NCI-H2029 treated with DMSO at 0.1 percent for 48 hours (cell line): ENCODE results near the gene VPS51.
"Not testable (repeated sequence)": the region's sequence is repeated elsewhere in the genome, so short reads cannot be mapped to it uniquely, and the experiment has no call there.

Source experiments
- DNase-seq: peaks from one replicate; lab custom pipeline; 2025; lab: John Stamatoyannopoulos, UW

VPS51 gene

GRCh38 chr11:65134952-65135632 is 39.1 kb downstream of the VPS51 start:
- peak; percentile 97 for DNase-seq

DNA sequence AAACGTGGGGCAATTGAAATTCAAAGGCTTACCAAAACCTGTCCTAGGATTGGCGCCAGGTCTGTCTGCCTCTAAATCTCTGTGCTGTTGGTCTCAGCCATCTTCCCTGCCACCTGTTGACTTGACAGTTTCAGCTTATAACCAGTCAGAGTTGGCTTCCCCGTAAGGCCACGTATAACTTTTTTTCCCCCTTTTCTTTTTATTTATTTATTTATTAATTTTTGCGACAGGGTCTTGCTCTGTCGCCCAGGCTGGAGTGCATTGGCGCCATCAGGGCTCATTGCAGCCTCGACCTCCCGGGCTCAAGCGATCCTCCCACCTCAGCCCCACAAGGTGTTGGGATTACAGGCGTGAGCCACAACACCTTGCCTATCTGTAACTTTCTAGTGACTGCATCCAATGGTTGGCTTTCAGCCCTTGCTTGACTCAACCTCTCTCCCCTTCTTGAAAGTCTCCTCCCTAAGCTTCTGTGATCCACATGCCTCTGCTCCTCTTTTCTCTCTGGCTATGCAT is 39.7 kb downstream of the VPS51 start:
- no peak for DNase-seq

GRCh38 chr11:65136515-65137096 is 40.6 kb downstream of the VPS51 start:
- no peak for DNase-seq

- DNase-seq, result no peak
Measured at GRCh38 chr11:65141896-65142494, 46.0 kb downstream of the VPS51 start.

- DNase-seq, result no peak
Measured at GRCh38 chr11:65147352-65148075, 51.5 kb downstream of the VPS51 start.

GRCh38 chr11:65148657-65149056 is 52.6 kb downstream of the VPS51 start:
- DNase-seq, result no peak

- not testable (repeated sequence) for DNase-seq
Measured at GRCh38 chr11:65150131-65150508, 54.1 kb downstream of the VPS51 start.

- peak; percentile 82 for DNase-seq
Measured at GRCh38 chr11:65150509-65151299, 54.7 kb downstream of the VPS51 start.

GRCh38 chr11:65151331-65151899 is 55.4 kb downstream of the VPS51 start:
- DNase-seq, result no peak

DNA sequence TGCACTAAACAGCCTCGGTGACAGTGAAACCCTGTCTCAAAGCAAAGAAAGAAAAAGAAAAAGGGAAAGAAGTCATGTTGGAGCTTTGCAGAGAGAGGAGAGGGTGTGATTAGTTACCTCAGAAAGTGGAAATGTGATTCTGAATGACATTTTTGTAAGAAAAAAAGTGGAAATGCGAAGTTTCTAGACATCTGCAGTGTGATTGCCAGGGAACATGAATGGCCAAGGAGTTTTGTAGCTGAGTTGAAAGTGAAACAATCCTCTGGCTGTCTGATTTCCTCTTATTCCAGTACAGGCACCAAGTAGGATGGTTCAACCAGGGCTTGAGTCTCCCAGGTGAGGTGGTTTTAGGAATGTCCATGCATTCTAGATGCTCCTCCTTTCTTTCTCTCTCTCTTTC is 56.1 kb downstream of the VPS51 start:
- no peak for DNase-seq

- DNase-seq, result no peak
Measured at GRCh38 chr11:65156256-65156655, 60.2 kb downstream of the VPS51 start.

- DNase-seq, result no peak
Measured at GRCh38 chr11:65156926-65157325, 60.9 kb downstream of the VPS51 start.

- DNase-seq, result no peak
Measured at GRCh38 chr11:65157336-65157735, 61.3 kb downstream of the VPS51 start.

DNA sequence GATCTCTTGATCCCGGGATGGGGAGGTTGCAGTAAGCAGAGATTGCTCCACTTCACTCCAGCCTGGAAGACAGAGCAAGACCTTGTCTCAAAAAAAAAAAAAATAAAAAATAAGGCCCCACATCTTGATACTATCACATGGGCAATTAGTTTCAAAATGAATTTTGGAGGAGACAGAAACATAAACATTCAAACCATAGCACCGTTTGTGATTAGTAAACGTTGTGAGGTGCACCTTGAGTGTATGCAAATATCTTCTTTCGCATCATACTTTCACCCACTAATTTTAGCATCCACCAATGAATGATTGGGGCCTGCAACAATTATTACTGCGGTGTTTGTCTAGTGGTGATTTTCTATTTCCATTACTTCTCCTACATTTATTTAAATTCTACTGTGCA is 63.0 kb downstream of the VPS51 start:
- no peak for DNase-seq

DNA sequence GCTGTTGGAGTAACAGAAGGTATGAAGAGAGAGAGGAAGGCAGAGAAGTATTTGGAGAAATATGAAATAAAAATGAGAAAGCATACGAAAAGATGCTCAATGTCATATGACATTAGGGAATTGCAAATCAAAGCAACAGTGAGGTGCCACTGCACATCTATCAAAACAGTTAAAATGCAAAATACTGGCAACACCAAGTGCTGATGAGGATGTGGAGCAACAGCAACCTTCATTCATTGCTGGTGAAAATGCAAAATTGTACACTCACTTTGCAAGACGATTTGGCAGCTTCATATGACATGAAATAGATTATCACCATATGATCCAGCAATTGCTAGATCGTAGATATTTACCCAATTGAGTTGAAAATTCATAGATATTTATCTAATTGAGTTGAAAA is 64.6 kb downstream of the VPS51 start:
- DNase-seq, result no peak
